Measurements from ENCODE around the gene OR2M2. TPM values are rescaled to one million over a fixed set of nuclear protein-coding genes. Genes with fewer than 3 reads are reported as not detected.

The OR2M2 gene
- total RNA-seq (2021; fragmentation: NEBNext Ultra II Directional; extraction: Animal tissue kit (Norgen Biotek cat#: 25700)) (not detected in 2 replicates), polyA plus RNA-seq (2011; rRNA removed) (not detected in 2 replicates), polyA minus RNA-seq (2011; rRNA and poly(A)+ RNA removed) (not detected in 2 replicates)
- not detected for polyA plus RNA-seq (2011; cell fraction: cytosol; rRNA removed)
- polyA plus RNA-seq (2011; cell fraction: nucleus; rRNA removed), result not detected
- not detected in 4 replicates for polyA plus RNA-seq (2012, experiment 1 of 2)
- polyA plus RNA-seq (2012, experiment 2 of 2), result not detected
- not detected for polyA plus RNA-seq (2013, experiment 1 of 2)
- not detected for polyA plus RNA-seq (2013, experiment 2 of 2)
- not detected for polyA minus RNA-seq (2011; cell fraction: cytosol; rRNA and poly(A)+ RNA removed)
- polyA minus RNA-seq (2011; cell fraction: nucleus; rRNA and poly(A)+ RNA removed), result not detected
- long read RNA-seq, experiment 1, result 0 reads
- long read RNA-seq, experiment 2, result 0 reads

- H3K4me2 ChIP-seq (ENCODE audit: insufficient read depth in 1 of 2, low read depth in 2 of 2, low read length in 2 of 2), result no peak within 1 kb of the TSS
- H4K8ac ChIP-seq (ENCODE audit: extremely low read depth, insufficient read depth, low read length), result no peak within 1 kb of the TSS
- no peaks in the 10 kb centered on the region for H3K27me3 ChIP-seq (replicated peaks in 1 of 4; ENCODE audit: control insufficient read depth in 3 of 4, extremely low read depth in 1 of 4, insufficient read depth in 3 of 4, low read length in 3 of 4)
- no peak within 1 kb of the TSS for H2AK5ac ChIP-seq (ENCODE audit: low read depth, low read length)
- no peak within 1 kb of the TSS for H4K5ac ChIP-seq (ENCODE audit: insufficient read length, low read depth, low read length)
- no peak within 1 kb of the TSS for H2BK5ac ChIP-seq (ENCODE audit: low read depth, low read length)
- H2BK12ac ChIP-seq (ENCODE audit: low read depth, low read length), result no peak within 1 kb of the TSS
- no peak within 1 kb of the TSS for H3K4ac ChIP-seq (replicated peaks; ENCODE audit: insufficient read length, low read depth, low read length)
- H4K20me1 ChIP-seq (replicated peaks in 1 of 2; ENCODE audit: control insufficient read depth in 1 of 2, insufficient read depth in 2 of 2, low read length in 2 of 2), result no peaks in the 10 kb centered on the region
- H2BK120ac ChIP-seq (replicated peaks; ENCODE audit: low read depth, low read length), result no peak within 1 kb of the TSS
- no peak for FAIRE-seq
- no peaks in the 10 kb centered on the region for H3K23me2 ChIP-seq (ENCODE audit: low read depth, low read length)
- no peak for DNase-seq (ENCODE audit: low read depth in 1 of 2, low spot score in 2 of 2)
- no peak within 1 kb of the TSS for H3K23ac ChIP-seq (ENCODE audit: insufficient read length)
- H3K4me1 ChIP-seq (replicated peaks in 1 of 4; ENCODE audit: control insufficient read depth in 3 of 4, insufficient read depth in 4 of 4, low read length in 3 of 4), result no peaks in the 10 kb centered on the region
- H3K79me2 ChIP-seq (ENCODE audit: control insufficient read depth in 1 of 2, insufficient read depth in 2 of 2, low read length in 2 of 2), result no peaks in the 10 kb centered on the region
- H2BK20ac ChIP-seq (ENCODE audit: low read length), result no peak within 1 kb of the TSS
- H3K36me3 ChIP-seq (ENCODE audit: control insufficient read depth in 2 of 4, insufficient read depth in 4 of 4, low read length in 3 of 4), result no peaks in the 10 kb centered on the region
- H3K14ac ChIP-seq (ENCODE audit: insufficient read length), result no peak within 1 kb of the TSS
- no peak within 1 kb of the TSS for H3K27ac ChIP-seq (ENCODE audit: low read depth, low read length)
- ChIA-PET CTCF (ENCODE audit: partially characterized antibody) (no interaction called here), POLR2A (ENCODE audit: partially characterized antibody) (no interaction called here)
- no peak within 1 kb of the TSS for H4K91ac ChIP-seq (replicated peaks; ENCODE audit: insufficient read length, low read length)
- peaks cover 36 to 44% of the 10 kb centered on the region in 2 experiments for H3K9me3 ChIP-seq (ENCODE audit: insufficient read depth in 2 of 2, low read depth in 1 of 2, low read length in 1 of 2)
- no peak within 1 kb of the TSS for H2AFZ ChIP-seq (ENCODE audit: low read length)
- no peak within 1 kb of the TSS for H3K18ac ChIP-seq (ENCODE audit: extremely low read depth, low read length)
- no peaks in the 10 kb centered on the region for H3K79me1 ChIP-seq (ENCODE audit: low read depth, low read length)
- TF ChIP-seq ATF3 (IDR thresholded peaks at IDR 0.05; ENCODE audit: insufficient read depth, low read depth, low read length) (no peak), SAP30 (IDR thresholded peaks at IDR 0.05; ENCODE audit: insufficient read depth, insufficient replicate concordance, low read length) (no peak), EGR1 (IDR thresholded peaks at IDR 0.05; ENCODE audit: borderline replicate concordance, low read depth, low read length) (no peak), SP4 (IDR thresholded peaks at IDR 0.05; ENCODE audit: low read length) (no peak), SP2 (IDR thresholded peaks at IDR 0.05; ENCODE audit: low read length) (no peak)
- H3K4me3 ChIP-seq (ENCODE audit: extremely low read depth in 1 of 4, insufficient read depth in 2 of 4, low read depth in 3 of 4, low read length in 4 of 4), result no peak within 1 kb of the TSS
- H2BK15ac ChIP-seq (ENCODE audit: low read length), result no peak within 1 kb of the TSS
- no peak within 1 kb of the TSS for H3K9ac ChIP-seq (replicated peaks in 1 of 4; ENCODE audit: extremely low read depth in 1 of 4, low read depth in 3 of 4, low read length in 3 of 4)
- H3K56ac ChIP-seq (replicated peaks; ENCODE audit: insufficient read length, low read depth, low read length), result no peak within 1 kb of the TSS
These were observed at the start of gene OR2M2 for GRCh38 chr1:248174521-248174920. TSS of gene OR2M2 (plus strand) at chr1:248174821. CDS start at chr1:248179986, 5,165 bp downstream.
